Purkinje cell (primary cell): ENCODE measurements around the gene ZNRF3. TPM values are rescaled to one million over a fixed set of nuclear protein-coding genes. Genes with fewer than 3 reads are reported as not detected.

Experiments used
- polyA plus RNA-seq: library from polyadenylated mRNA; unstranded; fragments of >200 nt; fragmentation: Nextera tagmentation; gene quantifications from 2 replicates; pipeline ENCODE4 v1.2.1, GENCODE V29; 2014

ZNRF3 gene
- polyA plus RNA-seq = 2.0 and 2.2 TPM in 2 replicates

DNA sequence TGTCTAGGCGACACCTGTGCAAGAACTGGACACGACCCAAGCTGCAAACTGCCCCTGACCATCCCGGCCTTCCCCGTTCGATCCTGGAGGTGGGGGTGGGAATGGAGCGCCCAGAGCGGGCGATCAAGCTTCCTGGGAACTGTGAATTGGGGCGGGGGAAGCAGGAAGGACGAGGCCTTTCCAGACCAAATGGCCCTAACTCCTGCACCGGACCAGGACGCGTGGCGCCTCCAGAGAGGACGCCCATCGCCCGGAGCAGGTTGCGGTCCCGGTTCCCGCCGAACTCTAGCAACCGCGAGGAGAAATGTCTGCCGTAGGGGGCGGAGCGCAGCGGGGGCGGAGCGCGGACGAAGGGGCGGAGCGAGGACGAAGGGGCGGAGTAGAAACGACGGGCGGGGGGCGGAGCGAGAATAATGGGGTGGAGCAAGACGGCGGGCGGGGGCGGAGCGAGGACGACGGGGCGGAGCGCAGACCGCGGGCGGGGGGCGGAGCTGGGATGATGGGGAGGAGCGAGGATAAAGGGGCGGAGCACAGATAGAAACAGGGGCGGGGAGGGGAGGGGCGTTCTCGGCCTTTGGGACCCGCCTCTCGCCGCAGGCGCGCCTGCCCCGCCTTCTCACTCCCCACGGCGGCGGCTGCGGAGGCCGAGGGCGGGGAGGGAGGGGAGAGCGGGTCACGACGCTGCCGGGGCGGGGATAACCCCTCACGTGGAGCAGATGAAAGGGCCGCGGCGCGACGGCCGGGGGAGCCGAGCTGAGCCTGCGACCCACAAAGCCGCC lies at the start of gene ZNRF3:
ZNRF3 (plus strand) TSS at position 695 of the 779 bp plus-strand sequence. CDS start 195 bp downstream, outside the sequence.

GRCh38 chr22:29061773-29062172 lies 178.4 kb downstream of the ZNRF3 start, which contains the start of gene C22orf31:
TSS of gene C22orf31 (minus strand) at chr22:29061831. CDS start at chr22:29061792, 39 bp downstream.

GRCh38 chr22:29072979-29073617 lies 189.7 kb downstream of the ZNRF3 start, which contains the start of gene KREMEN1:
TSS of gene KREMEN1 (plus strand) at chr22:29073035. CDS start at chr22:29073131, 96 bp downstream.

Other genes with a start within 250 kb of the ZNRF3 start
- gene TTC28, start 203.7 kb upstream of the ZNRF3 start, polyA plus RNA-seq = 0.20 and 1.9 TPM in 2 replicates
- 0.88 and 3.2 TPM in 2 replicates for gene CHEK2, start 141.8 kb upstream of the ZNRF3 start, polyA plus RNA-seq
- 9.7 and 12.8 TPM in 2 replicates for gene HSCB, start 141.5 kb upstream of the ZNRF3 start, polyA plus RNA-seq
- 5.0 and 8.6 TPM in 2 replicates for gene CCDC117, start 110.9 kb upstream of the ZNRF3 start, polyA plus RNA-seq
- gene XBP1, start 83.0 kb upstream of the ZNRF3 start, polyA plus RNA-seq = 40.0 and 49.6 TPM in 2 replicates
- gene C22orf31, start 178.3 kb downstream of the ZNRF3 start, polyA plus RNA-seq = 0.34 TPM in 1 of 2 replicates, not detected in the other
- gene KREMEN1, start 189.5 kb downstream of the ZNRF3 start, polyA plus RNA-seq = 0.73 and 1.2 TPM in 2 replicates